HG02852 (cell line): ENCODE results near the gene TNFRSF17.

Source experiments
- ATAC-seq: cut with Tn5 transposase; IDR thresholded peaks from one replicate; pipeline ENCODE4 v1.9.1; 2021; ENCODE audit warnings: mild to moderate bottlenecking, moderate library complexity; ENCODE audit not compliant: unreplicated experiment

Gene TNFRSF17

DNA sequence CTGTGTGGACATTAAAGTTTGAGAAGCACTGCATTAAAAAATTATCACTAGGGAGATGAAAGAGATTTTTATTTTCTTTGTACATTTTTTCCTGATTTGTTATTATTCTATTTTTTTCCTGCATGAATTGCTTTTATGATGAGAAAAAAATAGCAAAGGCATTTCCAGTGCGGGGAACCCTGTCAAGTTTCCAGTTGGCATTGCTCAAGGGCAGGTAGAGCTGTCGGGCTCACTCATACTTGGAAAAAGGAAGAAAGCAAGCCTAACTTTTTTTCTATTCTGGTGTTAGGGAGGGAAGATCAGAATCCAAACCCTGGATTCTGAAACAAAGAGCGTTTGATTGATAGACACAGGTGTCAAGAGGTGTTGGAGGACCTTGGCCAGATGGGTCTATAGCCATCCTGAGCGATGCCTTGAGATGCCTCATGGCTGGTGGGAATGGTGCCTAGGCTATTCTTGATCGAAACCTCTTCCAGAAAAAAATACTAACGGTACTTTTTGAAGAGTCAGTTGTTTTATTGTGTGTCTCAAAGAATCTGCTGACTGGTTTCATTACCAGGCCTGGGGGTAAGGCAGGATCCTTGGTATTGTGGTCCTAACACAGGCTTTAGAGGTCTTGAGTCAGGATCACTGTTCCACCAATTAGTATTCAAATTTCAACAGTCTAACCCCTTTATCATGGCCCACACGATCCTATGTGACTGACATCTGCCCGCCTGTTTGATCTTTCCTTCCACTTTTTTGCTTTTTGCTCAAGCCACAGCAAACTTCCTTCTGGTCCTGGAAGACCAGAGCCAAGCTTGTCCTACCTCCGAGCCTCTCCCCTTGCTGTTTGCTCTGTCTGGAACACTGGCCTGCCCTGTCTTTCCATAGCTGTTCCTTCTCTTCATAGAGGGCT is 31.7 kb downstream of the TNFRSF17 start:
- ATAC-seq = no peak

DNA sequence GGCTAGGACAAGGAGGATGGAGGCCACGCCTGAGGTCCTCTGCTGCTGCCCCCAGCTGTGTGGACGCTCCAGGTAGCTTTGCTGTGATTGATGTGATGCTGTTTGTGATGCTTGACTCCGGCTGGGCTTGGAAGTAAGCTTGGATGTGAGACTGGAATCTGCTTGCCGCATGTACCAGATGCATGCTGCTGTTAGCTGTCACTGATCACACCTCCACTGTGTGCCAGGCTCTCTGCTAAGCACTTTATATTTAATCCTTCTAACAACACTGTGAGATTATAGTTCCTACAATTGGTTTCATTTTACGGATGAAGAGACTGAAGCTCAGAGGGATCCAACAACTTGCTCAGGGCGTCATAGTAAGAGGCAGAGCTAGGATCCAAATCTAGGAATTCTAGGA is 35.0 kb downstream of the TNFRSF17 start:
- no peak for ATAC-seq

DNA sequence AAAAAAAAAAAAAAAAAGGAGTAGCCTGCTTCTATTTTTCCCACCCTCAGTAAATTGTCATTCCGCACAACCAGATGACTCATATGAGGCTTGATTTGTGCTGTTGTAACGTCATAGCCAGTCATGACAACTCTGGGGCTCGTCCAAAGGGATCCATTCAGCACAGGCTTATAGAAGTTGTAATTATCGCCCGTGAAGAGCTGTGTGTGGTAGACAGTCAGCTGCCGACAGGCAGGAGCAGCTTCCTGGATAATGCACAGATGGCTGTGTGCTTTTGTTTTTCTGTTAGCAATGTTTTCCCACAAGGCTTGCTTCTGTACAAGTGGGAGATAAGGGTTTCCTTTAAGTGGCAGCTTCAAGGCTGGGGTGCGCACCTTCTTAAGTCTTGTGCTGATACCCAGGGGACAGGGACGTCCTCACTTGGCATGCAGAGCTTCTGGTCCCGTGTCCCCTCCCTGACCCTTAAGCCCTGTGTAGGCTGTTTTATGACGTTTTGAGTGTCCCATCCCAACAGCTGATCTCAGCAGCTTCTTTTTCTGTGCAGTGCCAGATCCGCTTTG is 37.5 kb downstream of the TNFRSF17 start:
- no peak for ATAC-seq

DNA sequence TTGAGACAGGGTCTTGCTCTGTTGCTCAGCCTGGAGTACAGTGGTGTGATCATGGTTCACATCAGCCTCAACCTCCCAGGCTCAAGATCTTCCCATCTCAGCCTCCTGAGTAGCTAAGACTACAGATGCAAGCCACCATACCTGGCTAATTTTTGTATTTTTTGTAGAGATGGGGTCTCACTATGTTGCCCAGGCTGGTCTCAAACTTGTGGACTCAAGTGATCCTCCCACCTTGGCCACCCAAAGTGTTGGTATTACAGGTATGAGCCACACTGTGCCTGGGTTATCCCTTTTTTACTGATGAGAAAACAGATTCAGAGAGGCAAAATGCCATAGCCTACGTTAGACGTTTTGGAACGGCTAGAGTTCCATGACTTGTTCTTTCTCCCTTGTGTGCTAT is 41.6 kb downstream of the TNFRSF17 start:
- ATAC-seq = no peak

DNA sequence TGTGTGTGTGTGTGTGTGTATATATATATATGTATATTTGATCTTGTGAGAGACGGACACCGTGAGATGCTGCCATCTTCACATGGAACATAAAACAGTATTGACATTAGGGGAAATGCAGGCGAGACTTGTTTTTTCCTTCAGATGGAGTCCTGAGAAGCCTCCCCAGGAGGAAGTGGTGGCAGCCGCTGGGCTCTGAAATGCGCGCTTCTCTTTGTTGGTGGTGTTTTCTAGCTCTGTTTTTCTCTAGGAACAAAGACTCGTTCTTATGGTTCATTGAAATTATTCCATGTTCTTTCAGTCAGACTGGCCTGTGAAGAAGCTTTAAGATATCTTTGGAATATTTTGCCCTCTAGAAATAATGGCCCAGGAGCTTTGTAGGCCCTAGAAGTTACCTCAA is 44.5 kb downstream of the TNFRSF17 start:
- no peak for ATAC-seq

DNA sequence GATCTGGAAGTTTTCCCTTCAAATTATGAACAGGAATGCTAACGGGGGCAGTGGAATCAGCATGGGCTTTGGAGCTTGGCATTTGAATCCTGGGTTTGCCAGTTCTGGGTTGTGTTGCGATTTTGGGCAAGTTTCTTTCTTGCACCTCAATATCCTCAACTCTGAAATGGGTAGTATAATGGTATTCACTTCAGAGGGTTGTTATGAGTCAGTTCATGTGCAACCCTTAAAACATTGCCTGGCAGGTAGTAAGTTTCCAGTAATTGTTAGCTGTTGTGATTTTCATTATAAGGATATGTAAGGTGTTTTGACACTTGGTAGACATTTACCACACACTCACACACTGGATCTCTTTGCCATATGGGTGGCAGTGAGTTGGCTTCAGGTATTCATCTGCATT is 44.9 kb downstream of the TNFRSF17 start:
- ATAC-seq = no peak

DNA sequence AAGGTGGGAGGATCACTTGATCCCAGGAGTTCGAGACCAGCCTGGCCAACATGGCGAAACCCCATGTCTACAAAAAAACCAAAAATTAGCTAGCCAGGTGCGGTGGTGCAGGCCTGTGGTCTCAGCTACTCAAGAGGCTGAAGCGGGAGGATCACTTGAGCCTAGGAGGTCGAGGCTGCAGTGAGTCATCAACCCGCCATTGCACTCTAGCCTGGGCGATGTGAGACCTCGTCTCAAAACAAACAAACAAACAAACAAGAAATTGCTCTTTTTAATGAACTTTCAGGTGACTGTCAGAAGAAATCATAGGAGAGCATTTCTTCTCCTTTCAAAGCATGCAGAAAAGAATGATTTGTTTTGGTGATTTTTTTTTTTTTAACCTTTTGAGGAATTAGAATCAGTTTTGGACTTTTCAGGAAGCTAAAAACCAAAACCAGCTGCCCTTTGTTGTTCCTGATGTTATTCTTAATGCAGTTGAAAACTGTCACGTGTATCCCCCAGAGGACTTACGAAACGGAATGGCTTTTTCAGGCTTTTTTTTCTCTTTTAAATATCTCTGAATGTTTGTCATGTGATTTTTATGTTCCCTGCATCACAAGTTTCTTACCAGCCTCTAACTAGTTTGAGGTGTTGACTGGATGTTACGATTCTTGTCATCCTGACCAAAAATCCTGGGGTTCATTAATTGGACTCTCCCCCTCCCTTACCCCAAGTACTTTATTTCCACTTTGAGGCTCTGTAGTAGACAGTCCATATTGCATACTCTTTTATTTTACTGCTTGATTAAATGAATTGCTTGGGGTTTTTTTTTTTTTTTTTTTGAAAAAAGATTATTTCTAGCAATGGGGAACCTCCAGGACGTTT is 45.6 kb downstream of the TNFRSF17 start:
- ATAC-seq = no peak

DNA sequence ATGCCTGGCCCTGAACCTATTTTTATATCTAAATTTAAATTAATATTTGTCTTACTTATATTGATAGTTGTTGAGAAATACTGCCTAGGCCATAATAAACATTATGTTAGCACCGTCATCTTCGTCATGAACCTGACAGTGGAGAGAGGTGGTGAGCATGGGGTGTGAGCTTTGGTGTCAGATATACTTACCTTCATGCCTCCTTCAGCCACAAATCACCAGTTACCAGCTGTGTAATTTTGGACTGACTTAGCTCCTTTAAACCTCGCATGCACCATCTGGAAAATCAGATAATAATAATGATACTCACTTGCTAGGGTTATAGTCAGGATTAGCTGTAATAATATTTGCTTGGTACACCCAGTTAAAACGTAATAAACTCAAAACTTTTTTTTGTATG is 46.6 kb downstream of the TNFRSF17 start:
- no peak for ATAC-seq

DNA sequence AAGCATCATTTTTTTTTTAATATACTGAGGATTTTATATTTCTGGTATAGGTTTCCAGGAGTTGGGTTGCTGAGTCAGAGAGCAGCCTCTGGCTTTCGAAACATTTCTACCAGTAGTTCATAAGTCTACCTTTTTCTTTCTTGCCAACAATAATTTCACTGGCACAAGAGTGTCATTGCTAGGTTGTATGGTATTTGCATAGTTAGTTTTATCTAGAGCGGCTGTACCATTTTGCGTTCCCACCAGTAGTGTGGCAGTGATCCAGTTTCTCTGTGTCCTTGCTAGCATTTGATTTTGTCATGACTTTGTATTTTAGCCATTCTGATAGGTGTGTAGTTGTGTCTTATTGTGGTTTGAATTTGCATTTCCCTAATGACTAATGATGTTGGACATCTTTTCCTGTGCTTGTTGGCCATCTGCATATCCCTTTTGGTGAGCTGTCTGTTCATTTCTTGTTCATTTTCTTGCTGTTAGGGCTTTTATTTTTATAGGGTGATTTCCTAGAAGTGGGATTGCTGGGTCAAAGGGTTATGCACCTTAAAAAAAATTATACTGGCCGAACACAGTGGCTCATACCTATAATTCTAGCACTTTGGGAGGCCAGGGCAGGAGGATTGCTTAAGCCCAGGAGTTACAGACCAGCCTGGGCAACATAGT is 51.4 kb downstream of the TNFRSF17 start:
- ATAC-seq = no peak

DNA sequence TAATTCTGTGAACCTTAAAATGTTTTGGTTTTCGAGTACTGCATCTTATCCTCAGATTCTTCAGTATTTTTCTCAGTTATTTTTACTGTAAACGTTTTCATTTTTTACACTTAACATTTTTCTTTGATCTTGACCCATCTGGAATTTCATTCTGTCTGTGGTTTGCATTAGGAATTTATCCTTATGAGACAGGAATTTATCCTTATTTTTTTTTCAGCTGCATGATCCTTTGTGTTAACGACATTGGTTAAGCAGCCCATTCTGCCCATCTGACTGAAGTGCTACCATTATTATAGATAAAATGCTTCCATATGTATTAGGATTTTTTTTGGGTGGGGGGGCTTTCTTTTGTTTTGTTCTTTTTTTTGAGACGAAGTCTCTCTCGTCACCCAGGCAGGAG is 52.5 kb downstream of the TNFRSF17 start:
- ATAC-seq = no peak
